Measurements from ENCODE around the gene HHIPL1. TPM values are rescaled to one million over a fixed set of nuclear protein-coding genes. Genes with fewer than 3 reads are reported as not detected.

HHIPL1 gene
- polyA plus RNA-seq, 1 experiment = 1.1 TPM

DNA sequence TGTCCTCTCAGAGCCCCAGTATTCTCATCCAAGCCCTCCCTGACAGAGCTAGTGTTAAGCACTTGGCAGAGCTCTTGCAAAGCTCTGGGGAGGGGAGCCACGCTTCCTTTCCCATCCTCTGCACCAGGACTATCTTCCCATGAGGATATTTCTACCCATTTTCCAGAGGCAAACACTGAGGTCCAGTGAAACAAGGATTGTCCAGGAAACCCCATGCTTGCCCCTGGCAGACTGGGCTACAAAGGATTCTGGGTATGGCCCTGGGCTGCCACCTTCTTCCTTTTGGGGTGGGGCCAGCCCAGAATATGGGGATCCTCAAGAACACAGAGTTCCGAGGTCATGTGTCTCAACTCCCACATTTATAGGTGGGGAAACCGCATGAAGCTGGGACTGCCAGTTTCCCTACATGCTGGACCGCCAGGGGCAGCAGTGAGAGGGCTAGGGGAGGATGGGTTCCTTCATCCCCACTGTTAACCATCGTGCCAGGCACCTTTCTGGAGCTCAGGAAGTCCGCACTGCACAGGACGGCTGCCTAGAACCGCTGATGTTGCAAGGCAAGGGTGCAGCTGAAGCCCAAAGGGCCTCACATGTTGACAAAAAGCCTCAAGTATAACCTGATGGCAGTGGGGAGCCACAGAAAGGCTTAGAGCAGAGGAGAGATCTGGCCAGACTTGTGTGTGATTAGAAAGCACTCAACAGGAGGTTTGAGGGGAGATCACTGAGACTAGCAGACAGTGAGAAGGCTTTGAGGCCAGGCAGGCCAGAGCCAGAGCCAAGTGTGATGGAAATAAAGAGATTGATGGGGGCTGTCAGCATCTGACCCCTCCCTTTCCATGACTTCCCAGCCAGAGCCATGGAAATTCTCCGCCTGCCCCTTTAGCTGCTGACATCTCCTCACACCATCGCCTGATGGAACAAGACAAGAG, 35.4 kb upstream of the HHIPL1 start:
- no peak for DNase-seq (ENCODE audit: low read depth, low spot score)
- Histone ChIP-seq H3K27ac (ENCODE audit: low read depth, low read length) (no peak overlapping the region), H3K27me3 (ENCODE audit: control insufficient read depth, insufficient read depth, low read length) (no peaks in the 10 kb centered on the region), H3K9me3 (ENCODE audit: control insufficient read depth, insufficient read depth, low read length) (no peaks in the 10 kb centered on the region), H3K4me3 (ENCODE audit: low read depth, low read length) (no peak overlapping the region)
- ChIA-PET POLR2A (no interaction called here), CTCF (interaction anchor here (0.8 to 2.2 kb wide), 9 partner anchors 9 to 85 kb away, joined by 3 to 16 read pairs (median 4); no protein-coding TSS in a partner anchor)
- TF ChIP-seq, protein P1, sequence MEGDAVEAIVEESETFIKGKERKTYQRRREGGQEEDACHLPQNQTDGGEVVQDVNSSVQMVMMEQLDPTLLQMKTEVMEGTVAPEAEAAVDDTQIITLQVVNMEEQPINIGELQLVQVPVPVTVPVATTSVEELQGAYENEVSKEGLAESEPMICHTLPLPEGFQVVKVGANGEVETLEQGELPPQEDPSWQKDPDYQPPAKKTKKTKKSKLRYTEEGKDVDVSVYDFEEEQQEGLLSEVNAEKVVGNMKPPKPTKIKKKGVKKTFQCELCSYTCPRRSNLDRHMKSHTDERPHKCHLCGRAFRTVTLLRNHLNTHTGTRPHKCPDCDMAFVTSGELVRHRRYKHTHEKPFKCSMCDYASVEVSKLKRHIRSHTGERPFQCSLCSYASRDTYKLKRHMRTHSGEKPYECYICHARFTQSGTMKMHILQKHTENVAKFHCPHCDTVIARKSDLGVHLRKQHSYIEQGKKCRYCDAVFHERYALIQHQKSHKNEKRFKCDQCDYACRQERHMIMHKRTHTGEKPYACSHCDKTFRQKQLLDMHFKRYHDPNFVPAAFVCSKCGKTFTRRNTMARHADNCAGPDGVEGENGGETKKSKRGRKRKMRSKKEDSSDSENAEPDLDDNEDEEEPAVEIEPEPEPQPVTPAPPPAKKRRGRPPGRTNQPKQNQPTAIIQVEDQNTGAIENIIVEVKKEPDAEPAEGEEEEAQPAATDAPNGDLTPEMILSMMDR (IDR thresholded peaks at IDR 0.05; ENCODE audit: low read depth, low read length) = peak; percentile 67

- ChIA-PET POLR2A (no interaction called here), CTCF (no interaction called here)
- Histone ChIP-seq H3K27me3 (ENCODE audit: control insufficient read depth, insufficient read depth, low read length) (no peaks in the 10 kb centered on the region), H3K27ac (ENCODE audit: low read depth, low read length) (no peak overlapping the region), H3K4me3 (ENCODE audit: low read depth, low read length) (no peak overlapping the region), H3K9me3 (ENCODE audit: control insufficient read depth, insufficient read depth, low read length) (no peaks in the 10 kb centered on the region)
- no peak for DNase-seq (ENCODE audit: low read depth, low spot score)
- TF ChIP-seq, protein P1 (IDR thresholded peaks at IDR 0.05; ENCODE audit: low read depth, low read length) = no peak
These were observed 33.3 kb upstream of the HHIPL1 start for GRCh38 chr14:99611646-99612045.

DNA sequence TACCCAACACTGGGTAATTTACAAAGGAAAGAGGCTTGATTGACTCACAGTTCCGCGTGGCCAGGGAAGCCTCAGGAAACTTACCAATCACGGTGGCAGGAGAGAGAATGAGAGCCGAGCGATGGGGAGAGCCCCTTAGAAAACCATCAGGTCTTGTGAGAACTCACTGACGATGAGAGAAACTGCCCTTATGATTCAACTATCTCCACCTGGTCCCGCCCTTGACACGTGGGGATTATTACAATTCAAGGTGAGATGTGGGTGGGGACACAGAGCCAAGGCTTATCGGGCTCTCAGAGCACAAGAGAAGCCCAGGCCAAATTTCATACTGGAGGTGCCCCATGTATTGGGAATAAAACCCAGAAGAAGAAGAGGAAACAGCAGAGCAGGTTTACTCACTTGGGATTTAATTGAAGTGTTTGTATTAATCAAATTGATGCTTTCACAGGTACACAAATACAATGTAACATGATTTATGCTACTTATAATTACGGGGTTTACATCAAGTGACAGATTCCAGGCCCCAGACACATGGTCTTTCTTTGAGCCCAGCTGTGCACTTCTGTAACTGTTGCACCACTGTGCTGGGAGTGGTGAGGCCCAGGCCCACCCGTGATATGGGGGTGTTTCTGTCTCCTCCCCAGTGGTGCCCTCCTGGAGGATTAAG, 32.7 kb upstream of the HHIPL1 start:
- TF ChIP-seq, protein P1 (IDR thresholded peaks at IDR 0.05; ENCODE audit: low read depth, low read length) = no peak
- H3K27ac ChIP-seq (ENCODE audit: low read depth, low read length) = no peak overlapping the region
- H3K9me3 ChIP-seq (ENCODE audit: control insufficient read depth, insufficient read depth, low read length) = no peaks in the 10 kb centered on the region
- no peak for DNase-seq (ENCODE audit: low read depth, low spot score)
- POLR2A ChIA-PET = no interaction called here
- H3K4me3 ChIP-seq (ENCODE audit: low read depth, low read length) = no peak overlapping the region
- H3K27me3 ChIP-seq (ENCODE audit: control insufficient read depth, insufficient read depth, low read length) = no peaks in the 10 kb centered on the region
- CTCF ChIA-PET = interaction anchor here (0.6 kb wide), 1 partner anchor 89 kb away, joined by 3 read pairs; no protein-coding TSS in a partner anchor

DNA sequence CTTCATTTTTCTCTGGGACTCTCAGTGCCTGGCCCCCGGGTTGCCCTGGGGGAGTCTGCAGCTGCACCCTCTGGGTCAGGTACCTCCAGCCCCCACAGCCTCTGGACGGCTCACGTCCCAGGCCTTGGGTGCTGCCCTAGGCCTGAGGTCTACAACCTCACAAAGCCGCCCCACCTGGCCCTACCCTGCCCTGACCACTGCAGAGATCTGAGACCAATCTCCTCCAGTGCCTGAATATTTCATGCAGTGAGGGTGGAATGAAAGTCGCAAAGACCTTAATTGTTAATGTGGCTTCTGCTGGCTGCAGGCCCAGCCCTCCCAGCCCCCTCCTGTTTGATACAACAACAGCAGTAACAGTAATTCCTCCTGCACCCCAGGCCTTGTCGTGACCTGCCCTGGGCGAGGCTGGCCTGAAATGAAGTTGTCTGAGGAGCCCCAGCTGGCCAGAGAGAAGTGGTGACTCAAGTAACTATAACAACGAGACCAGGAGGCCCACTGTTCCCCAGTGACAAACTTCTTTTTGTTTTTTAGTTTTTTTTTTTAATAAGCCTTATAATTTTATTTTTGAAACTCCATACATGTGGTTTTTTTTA, 32.1 kb upstream of the HHIPL1 start:
- ChIA-PET CTCF (interaction anchor here (0.6 to 1.2 kb wide), 2 partner anchors 15 to 89 kb away, joined by 3 to 4 read pairs; no protein-coding TSS in a partner anchor), POLR2A (no interaction called here)
- Histone ChIP-seq H3K27me3 (ENCODE audit: control insufficient read depth, insufficient read depth, low read length) (no peaks in the 10 kb centered on the region), H3K4me3 (ENCODE audit: low read depth, low read length) (no peak overlapping the region), H3K9me3 (ENCODE audit: control insufficient read depth, insufficient read depth, low read length) (no peaks in the 10 kb centered on the region), H3K27ac (ENCODE audit: low read depth, low read length) (no peak overlapping the region)
- TF ChIP-seq, protein P1 (IDR thresholded peaks at IDR 0.05; ENCODE audit: low read depth, low read length) = no peak
- no peak for DNase-seq (ENCODE audit: low read depth, low spot score)

All from AG04450 (cell line).